ENCODE data around the gene LPP.

The LPP gene

GRCh38 chr3:188370081-188370830, 216.3 kb downstream of the LPP start:
- DNase-seq = no peak

GRCh38 chr3:188378786-188379185, 224.8 kb downstream of the LPP start:
- DNase-seq = no peak

GRCh38 chr3:188380252-188380651, 226.3 kb downstream of the LPP start:
- DNase-seq = no peak

- no peak for DNase-seq
Observed at GRCh38 chr3:188380722-188381121, 226.8 kb downstream of the LPP start.

GRCh38 chr3:188383748-188384147, 229.8 kb downstream of the LPP start:
- no peak for DNase-seq

GRCh38 chr3:188385295-188385694, 231.3 kb downstream of the LPP start:
- DNase-seq = no peak

GRCh38 chr3:188389711-188390342, 235.9 kb downstream of the LPP start:
- no peak for DNase-seq

GRCh38 chr3:188390343-188390718, 236.4 kb downstream of the LPP start:
- no peak for DNase-seq

GRCh38 chr3:188390775-188391443, 237.0 kb downstream of the LPP start:
- DNase-seq = no peak

- no peak for DNase-seq
Observed at GRCh38 chr3:188391592-188391991, 237.6 kb downstream of the LPP start.

GRCh38 chr3:188392076-188392475, 238.1 kb downstream of the LPP start:
- no peak for DNase-seq

- DNase-seq = no peak
Observed at GRCh38 chr3:188394623-188395022, 240.7 kb downstream of the LPP start.

- no peak for DNase-seq
Observed at GRCh38 chr3:188396251-188396650, 242.3 kb downstream of the LPP start.

GRCh38 chr3:188396900-188397299, 242.9 kb downstream of the LPP start:
- no peak for DNase-seq

- DNase-seq = no peak
Observed at GRCh38 chr3:188397766-188398705, 244.1 kb downstream of the LPP start.

GRCh38 chr3:188400494-188401243, 246.7 kb downstream of the LPP start:
- DNase-seq = no peak

GRCh38 chr3:188401244-188401993, 247.5 kb downstream of the LPP start:
- DNase-seq = no peak

- DNase-seq = no peak
Observed at GRCh38 chr3:188402229-188402628, 248.3 kb downstream of the LPP start.

GRCh38 chr3:188403404-188403803, 249.4 kb downstream of the LPP start:
- DNase-seq = no peak

GRCh38 chr3:188404124-188404523, 250.2 kb downstream of the LPP start:
- DNase-seq = no peak

GRCh38 chr3:188404701-188405100, 250.7 kb downstream of the LPP start:
- DNase-seq = no peak
